ENCODE results near the gene TNNI3K. TPM values are rescaled to one million over a fixed set of nuclear protein-coding genes. Genes with fewer than 3 reads are reported as not detected.

Gene TNNI3K
- total and polyA plus RNA-seq, 2 of the 8 experiments (the other 6 are each of a cell fraction or from before 2014, with no cell fraction given) = 0.41 to 0.48 TPM

DNA sequence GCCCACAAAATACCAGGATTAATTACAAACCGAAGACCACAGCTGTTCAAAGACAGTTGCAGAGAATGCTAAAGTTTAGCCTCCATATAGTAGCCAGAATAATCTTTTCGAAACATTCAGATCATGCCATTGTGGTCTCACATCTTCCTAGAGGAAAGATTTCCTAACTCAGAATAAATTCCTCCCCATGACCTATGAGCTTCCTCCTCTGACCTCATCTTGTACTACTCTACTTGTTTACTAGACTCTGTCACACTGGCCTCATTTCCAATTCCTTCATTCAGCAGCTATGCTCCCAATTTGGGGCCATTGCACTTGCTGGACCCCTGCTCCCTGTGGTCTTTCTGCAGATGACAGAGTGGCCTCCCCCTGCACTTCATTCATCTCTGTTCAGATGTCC, 349.0 kb downstream of the TNNI3K start:
- H2BK5ac ChIP-seq (ENCODE audit: low read depth, low read length) = no peak overlapping the region
- DNase-seq (ENCODE audit: low read depth in 1 of 2, low spot score in 2 of 2) = no peak
- H3K4me2 ChIP-seq (ENCODE audit: insufficient read depth in 1 of 2, low read depth in 2 of 2, low read length in 2 of 2) = no peak overlapping the region
- no peak overlapping the region for H3K27ac ChIP-seq (ENCODE audit: low read depth, low read length)
- H2BK15ac ChIP-seq (ENCODE audit: low read length) = no peak overlapping the region
- no peaks in the 10 kb centered on the region for H3K36me3 ChIP-seq (ENCODE audit: control insufficient read depth in 2 of 4, insufficient read depth in 4 of 4, low read length in 3 of 4)
- CTCF ChIA-PET (ENCODE audit: partially characterized antibody) = interaction anchor here (0.8 kb wide), 1 partner anchor 11 kb away, joined by 4 read pairs; no protein-coding TSS in a partner anchor
- H3K18ac ChIP-seq (ENCODE audit: extremely low read depth, low read length) = no peak overlapping the region
- POLR2A ChIA-PET (ENCODE audit: partially characterized antibody) = no interaction called here
- H2BK120ac ChIP-seq (replicated peaks; ENCODE audit: low read depth, low read length) = no peak overlapping the region
- no peak overlapping the region for H3K56ac ChIP-seq (replicated peaks; ENCODE audit: insufficient read length, low read depth, low read length)
- H4K5ac ChIP-seq (ENCODE audit: insufficient read length, low read depth, low read length) = no peak overlapping the region
- no peak overlapping the region for H3K9ac ChIP-seq (replicated peaks in 1 of 4; ENCODE audit: extremely low read depth in 1 of 4, low read depth in 3 of 4, low read length in 3 of 4)
- no peak overlapping the region for H2BK12ac ChIP-seq (ENCODE audit: low read depth, low read length)
- H2AK5ac ChIP-seq (ENCODE audit: low read depth, low read length) = no peak overlapping the region
- H3K14ac ChIP-seq (ENCODE audit: insufficient read length) = no peak overlapping the region
- H3K4me1 ChIP-seq (replicated peaks in 1 of 4; ENCODE audit: control insufficient read depth in 3 of 4, insufficient read depth in 4 of 4, low read length in 3 of 4) = peaks cover 0 to 2% (median 0%) of the 10 kb centered on the region in 4 experiments; a peak in 1 of 7 replicates
- no peaks in the 10 kb centered on the region for H3K23me2 ChIP-seq (ENCODE audit: low read depth, low read length)
- H2AFZ ChIP-seq (ENCODE audit: low read length) = no peak overlapping the region
- H4K91ac ChIP-seq (replicated peaks; ENCODE audit: insufficient read length, low read length) = no peak overlapping the region
- no peaks in the 10 kb centered on the region for H4K20me1 ChIP-seq (replicated peaks in 1 of 2; ENCODE audit: control insufficient read depth in 1 of 2, insufficient read depth in 2 of 2, low read length in 2 of 2)
- H4K8ac ChIP-seq (ENCODE audit: extremely low read depth, insufficient read depth, low read length) = no peak overlapping the region
- WGBS, 2 experiments (ENCODE audit: extremely low coverage in 1 of 2, insufficient coverage in 1 of 2, insufficient read length in 1 of 2, insufficient replicate concordance in 2 of 2, low coverage in 1 of 2, low lambda C conversion rate in 2 of 2, missing lambda C conversion rate in 1 of 2) = 92% methylated on average over 2 of the region's 2 CpGs; no CpG with 5 or more reads in 1 of the 2 experiments
- H3K23ac ChIP-seq (ENCODE audit: insufficient read length) = no peak overlapping the region
- H3K79me1 ChIP-seq (ENCODE audit: low read depth, low read length) = no peaks in the 10 kb centered on the region
- no peak overlapping the region for H3K4ac ChIP-seq (replicated peaks; ENCODE audit: insufficient read length, low read depth, low read length)
- H2BK20ac ChIP-seq (ENCODE audit: low read length) = no peak overlapping the region
- H3K9me3 ChIP-seq (ENCODE audit: insufficient read depth in 2 of 2, low read depth in 1 of 2, low read length in 1 of 2) = no peaks in the 10 kb centered on the region
- FAIRE-seq = no peak
- H3K4me3 ChIP-seq (ENCODE audit: extremely low read depth in 1 of 4, insufficient read depth in 2 of 4, low read depth in 3 of 4, low read length in 4 of 4) = no peak overlapping the region
- H3K27me3 ChIP-seq (replicated peaks in 1 of 4; ENCODE audit: control insufficient read depth in 3 of 4, extremely low read depth in 1 of 4, insufficient read depth in 3 of 4, low read length in 3 of 4) = no peaks in the 10 kb centered on the region
- no peaks in the 10 kb centered on the region for H3K79me2 ChIP-seq (ENCODE audit: control insufficient read depth in 1 of 2, insufficient read depth in 2 of 2, low read length in 2 of 2)
- TF ChIP-seq NRF1 (IDR thresholded peaks at IDR 0.05; ENCODE audit: low read depth, low read length) = no peak

Data from H1 (cell line).